IMR-90 (cell line): ENCODE results near the gene CUBN. TPM values are rescaled to one million over a fixed set of nuclear protein-coding genes. Genes with fewer than 3 reads are reported as not detected.

ENCODE experiments used
- ATAC-seq: fragments of 200-7000 bp; cut with Tn5 transposase; 2 replicates; pipeline ENCODE4 v1.9.1; 2020; ENCODE audit warnings: low read depth, mild to moderate bottlenecking, moderate library complexity
- BruUV-seq: library from RNA; stranded (reverse); fragments of 400-500 nt; replicated peaks from 2 replicates; lab custom pipeline; 2021; lab: Mats Ljungman, UMichigan
- CTCF ChIA-PET: fragments of 300-600 bp; formaldehyde crosslinking; extraction: SDS; loops from one replicate; lab custom pipeline; 2021; ENCODE audit warnings: antibody characterized with exemption; lab: Yijun Ruan, JAX
- POLR2A ChIA-PET: fragments of 300-600 bp; sonication (Branson Sonifier 250); formaldehyde crosslinking; loops from one replicate; lab custom pipeline; 2022; ENCODE audit warnings: antibody characterized with exemption; ENCODE audit not compliant: unreplicated experiment; lab: Charles Lee
- DNase-seq: peaks from one replicate; pipeline ENCODE4 v3.0.0; 2013
- H2AFZ ChIP-seq: replicated peaks from 2 replicates; pipeline ENCODE3; 2013; ENCODE audit warnings: low read length, mild to moderate bottlenecking; ENCODE audit not compliant: poor library complexity
- H2AK5ac ChIP-seq: 2 replicates; pipeline ENCODE4 v1.6.1; 2013; ENCODE audit warnings: low read depth, low read length, inconsistent platforms
- H2AK9ac ChIP-seq: replicated peaks from 2 replicates; pipeline ENCODE3; 2013; ENCODE audit warnings: mild to moderate bottlenecking, low read depth, low read length, moderate library complexity; ENCODE audit not compliant: poor library complexity
- H2BK120ac ChIP-seq: 2 replicates; pipeline ENCODE4 v1.6.1; 2013; ENCODE audit warnings: low read depth, low read length, inconsistent platforms
- H2BK15ac ChIP-seq: 3 replicates; pipeline ENCODE4 v1.6.1; 2013; ENCODE audit warnings: low read depth, low read length, inconsistent platforms
- H2BK20ac ChIP-seq: 2 replicates; pipeline ENCODE4 v1.6.1; 2013; ENCODE audit warnings: low read depth, mild to moderate bottlenecking, inconsistent platforms, low read length, moderate library complexity
- H2BK5ac ChIP-seq: 2 replicates; pipeline ENCODE4 v1.6.1; 2013; ENCODE audit warnings: mild to moderate bottlenecking, low read depth, low read length, inconsistent platforms; ENCODE audit not compliant: poor library complexity, severe bottlenecking
- H3K14ac ChIP-seq: replicated peaks from 2 replicates; pipeline ENCODE4 v1.6.1; 2013; ENCODE audit warnings: low read depth, low read length, inconsistent platforms
- H3K18ac ChIP-seq: 2 replicates; pipeline ENCODE4 v1.6.1; 2013; ENCODE audit warnings: low read depth, low read length, control low read depth
- H3K23ac ChIP-seq: 2 replicates; pipeline ENCODE4 v1.6.1; 2013; ENCODE audit warnings: low read depth, low read length, inconsistent platforms
- H3K27ac ChIP-seq: 2 replicates; pipeline ENCODE4 v1.5.1; 2013; ENCODE audit warnings: mild to moderate bottlenecking, control low read depth, low read length; ENCODE audit not compliant: insufficient read depth
- H3K27me3 ChIP-seq: 2 replicates; pipeline ENCODE4 v1.6.1; 2013; ENCODE audit warnings: low read length; ENCODE audit not compliant: control insufficient read depth, insufficient read depth
- H3K36me3 ChIP-seq: 2 replicates; pipeline ENCODE4 v1.6.1; 2013; ENCODE audit warnings: low read length, mixed read lengths; ENCODE audit not compliant: control insufficient read depth, insufficient read depth
- H3K4ac ChIP-seq: 2 replicates; pipeline ENCODE4 v1.6.1; 2013; ENCODE audit warnings: low read depth, low read length, inconsistent platforms
- H3K4me1 ChIP-seq: 2 replicates; pipeline ENCODE4 v1.6.1; 2013; ENCODE audit warnings: low read length, mixed read lengths; ENCODE audit not compliant: control insufficient read depth, insufficient read depth
- H3K4me2 ChIP-seq: 2 replicates; pipeline ENCODE4 v1.6.1; 2013; ENCODE audit warnings: low read depth, mild to moderate bottlenecking, control low read depth, low read length, moderate library complexity
- H3K4me3 ChIP-seq: 2 replicates; pipeline ENCODE4 v1.5.1; 2013; ENCODE audit warnings: low read depth, mild to moderate bottlenecking, control low read depth, low read length, moderate library complexity; ENCODE audit not compliant: insufficient read depth
- H3K56ac ChIP-seq: 2 replicates; pipeline ENCODE4 v1.6.1; 2013; ENCODE audit warnings: low read length, inconsistent platforms; ENCODE audit not compliant: insufficient read depth; ENCODE audit errors: extremely low read depth
- H3K79me1 ChIP-seq, 2 experiments: 2 replicates each; pipeline ENCODE4 v1.6.1; 2013; ENCODE audit warnings: low read length in 2 of 2, inconsistent platforms in 1 of 2, low read depth in 1 of 2
- H3K9ac ChIP-seq: 2 replicates; pipeline ENCODE4 v1.6.1; 2013; ENCODE audit warnings: low read depth, low read length, control low read depth
- H3K9me1 ChIP-seq: 2 replicates; pipeline ENCODE4 v1.6.1; 2013; ENCODE audit warnings: low read length, inconsistent platforms; ENCODE audit not compliant: insufficient read depth
- H3K9me3 ChIP-seq: 2 replicates; pipeline ENCODE4 v1.6.1; 2013; ENCODE audit warnings: low read length; ENCODE audit not compliant: control insufficient read depth, insufficient read depth
- H4K20me1 ChIP-seq: 2 replicates; pipeline ENCODE4 v1.6.1; 2013; ENCODE audit warnings: low read length, inconsistent platforms; ENCODE audit not compliant: insufficient read depth
- H4K5ac ChIP-seq: 2 replicates; pipeline ENCODE4 v1.6.1; 2013; ENCODE audit warnings: mild to moderate bottlenecking, low read depth, low read length, control low read depth
- H4K8ac ChIP-seq, 2 experiments: 2 replicates each; pipeline ENCODE4 v1.6.1; 2013; ENCODE audit warnings: low read depth in 2 of 2, low read length in 2 of 2, control low read depth in 1 of 2, inconsistent platforms in 1 of 2
- H4K91ac ChIP-seq: 2 replicates; pipeline ENCODE4 v1.6.1; 2013; ENCODE audit warnings: low read depth, low read length, inconsistent platforms; ENCODE audit not compliant: insufficient read depth
- BHLHE40 ChIP-seq: fragments of 150-350 bp; IDR thresholded peaks from 2 replicates; pipeline ENCODE4 v1.6.1; 2016; ENCODE audit warnings: mild to moderate bottlenecking, low read depth, low read length
- CEBPB ChIP-seq: IDR thresholded peaks from 2 replicates; pipeline ENCODE4 v1.6.1; 2012; ENCODE audit warnings: low read depth, low read length, improper control_type of control experiment
- CHD1 ChIP-seq: IDR thresholded peaks from 2 replicates; pipeline ENCODE4 v1.6.1; 2012; ENCODE audit warnings: low read depth, low read length, improper control_type of control experiment
- FOS ChIP-seq: fragments of 150-350 bp; IDR thresholded peaks from 2 replicates; pipeline ENCODE4 v1.6.1; 2016; ENCODE audit warnings: low read depth, low read length
- MAFK ChIP-seq: IDR thresholded peaks from 2 replicates; pipeline ENCODE4 v1.6.1; 2012; ENCODE audit warnings: low read depth, low read length, improper control_type of control experiment
- MAZ ChIP-seq: IDR thresholded peaks from 2 replicates; pipeline ENCODE4 v1.6.1; 2012; ENCODE audit warnings: low read depth, mild to moderate bottlenecking, low read length, improper control_type of control experiment, moderate library complexity, borderline replicate concordance
- MXI1 ChIP-seq: IDR thresholded peaks from 2 replicates; pipeline ENCODE4 v1.6.1; 2012; ENCODE audit warnings: low read depth, mild to moderate bottlenecking, low read length, moderate library complexity, borderline replicate concordance
- NFE2L2 ChIP-seq: fragments of 150-350 bp; IDR thresholded peaks from 2 replicates; pipeline ENCODE4 v1.6.1; 2016; ENCODE audit warnings: low read depth, mild to moderate bottlenecking, low read length
- POLR2A ChIP-seq: IDR thresholded peaks from 2 replicates; pipeline ENCODE4 v1.6.1; 2012; ENCODE audit warnings: mild to moderate bottlenecking, low read depth, low read length
- RAD21 ChIP-seq: IDR thresholded peaks from 2 replicates; pipeline ENCODE4 v1.6.1; 2012; ENCODE audit warnings: low read length, improper control_type of control experiment
- RCOR1 ChIP-seq: IDR thresholded peaks from 2 replicates; pipeline ENCODE4 v1.6.1; 2012; ENCODE audit warnings: mild to moderate bottlenecking, low read length, improper control_type of control experiment; ENCODE audit not compliant: insufficient replicate concordance
- RFX5 ChIP-seq: IDR thresholded peaks from 2 replicates; pipeline ENCODE4 v1.8.0; 2012; ENCODE audit warnings: low read depth, mild to moderate bottlenecking, low read length, moderate library complexity
- SMC3 ChIP-seq: fragments of 150-350 bp; IDR thresholded peaks from 2 replicates; pipeline ENCODE4 v1.6.1; 2016; ENCODE audit warnings: low read depth, mild to moderate bottlenecking, antibody characterized with exemption, low read length, moderate library complexity
- USF2 ChIP-seq: fragments of 150-350 bp; IDR thresholded peaks from 2 replicates; pipeline ENCODE4 v1.6.1; 2017; ENCODE audit warnings: mild to moderate bottlenecking, antibody characterized with exemption, low read length, low read depth
- WGBS, 2 experiments: methylation state at CpG; one replicate each; pipeline versions ENCODE4 v1.1.5 to v1.1.7; 2013; ENCODE audit warnings: missing lambda C conversion rate in 2 of 2; ENCODE audit not compliant: insufficient read length in 1 of 2; ENCODE audit errors: extremely low coverage in 2 of 2; 5-methylcytosine and 5-hydroxymethylcytosine counted together
- dilution Hi-C: fragments of 300-500 bp; cut with HindIII; formaldehyde crosslinking; loops from one replicate; pipeline ENCODE4 v1.14.3; 2018; ENCODE audit warnings: low sequenced_read_pairs; ENCODE audit not compliant: unreplicated experiment
- in situ Hi-C: fragments of 300-500 bp; cut with MboI; formaldehyde crosslinking; loops from 3 replicates; pipeline ENCODE4 v1.14.3; 2019; ENCODE audit warnings: low sequenced_read_pairs, inconsistent platforms, mixed read lengths
- intact Hi-C: fragments of 100-400 bp; cut with micrococcal nuclease; formaldehyde crosslinking; loops from 2 replicates; pipeline ENCODE4 v1.10.0; 2022
- polyA plus RNA-seq, 3 experiments: library from polyadenylated mRNA; depleted of rRNA; stranded (reverse); fragments of >200 nt; gene quantifications; 2 replicates each; pipeline ENCODE4 v1.2.3, GENCODE V29; 2012; ENCODE audit warnings: low replicate concordance in 1 of 3
- total RNA-seq: library from RNA; depleted of rRNA; stranded (reverse); fragments of >200 nt; gene quantifications from 2 replicates; pipeline ENCODE4 v1.2.3, GENCODE V29; 2012
- TF ChIP-seq, protein P1 (sequence below): fragments of 150-350 bp; IDR thresholded peaks from 2 replicates; pipeline ENCODE4 v1.6.1; 2016; ENCODE audit warnings: low read depth, mild to moderate bottlenecking, low read length, moderate library complexity, borderline replicate concordance
- TF ChIP-seq, protein P2 (sequence below): conservative IDR thresholded peaks from 2 replicates; pipeline ENCODE4 v1.5.1; 2012; ENCODE audit warnings: mild to moderate bottlenecking, low read depth, low read length, improper control_type of control experiment

CUBN gene
- total and polyA plus RNA-seq, 2 of the 4 experiments (the other 2 are of a cell fraction) = 0.19 to 0.54 TPM

- Histone ChIP-seq H3K4ac (peak overlapping the region; percentile 57), H3K79me1 (no peaks in the 10 kb centered on the region), H4K20me1 (no peaks in the 10 kb centered on the region), H3K4me3 (no peak overlapping the region), H2AK9ac (no peak overlapping the region), H2BK120ac (peak overlapping the region; percentile 82), H4K8ac (peak overlapping the region; percentile 69 to 76), H4K91ac (peak overlapping the region; percentile 64; the same call in 1 of the 2 replicates), H3K9ac (no peak overlapping the region), H2BK15ac (peak overlapping the region; percentile 65; the same call in 2 of the 3 replicates), H3K14ac (peak overlapping the region; percentile 70), H3K23ac (peak overlapping the region; percentile 50; the same call in 1 of the 2 replicates), H3K9me1 (peaks cover 3% of the 10 kb centered on the region; the same call in 1 of the 2 replicates), H3K4me1 (peaks cover 16% of the 10 kb centered on the region), H3K4me2 (0 out of 2 replicates have a peak overlapping the region, but pooled peaks have one; percentile 12), H3K56ac (no peak overlapping the region), H4K5ac (peak overlapping the region; percentile 52), H2AFZ (peak overlapping the region; percentile 75), H3K18ac (peak overlapping the region; percentile 67), H3K27ac (peak overlapping the region; percentile 38; the same call in 1 of the 2 replicates), H3K9me3 (no peaks in the 10 kb centered on the region), H3K36me3 (no peaks in the 10 kb centered on the region), H2BK5ac (no peak overlapping the region), H3K27me3 (no peaks in the 10 kb centered on the region), H2BK20ac (peak overlapping the region; percentile 66), H2AK5ac (peak overlapping the region; percentile 64; the same call in 1 of the 2 replicates)
- no peak for TF ChIP-seq USF2
- no peak for TF ChIP-seq BHLHE40
- no peak for TF ChIP-seq RFX5
- TF ChIP-seq, protein P1, sequence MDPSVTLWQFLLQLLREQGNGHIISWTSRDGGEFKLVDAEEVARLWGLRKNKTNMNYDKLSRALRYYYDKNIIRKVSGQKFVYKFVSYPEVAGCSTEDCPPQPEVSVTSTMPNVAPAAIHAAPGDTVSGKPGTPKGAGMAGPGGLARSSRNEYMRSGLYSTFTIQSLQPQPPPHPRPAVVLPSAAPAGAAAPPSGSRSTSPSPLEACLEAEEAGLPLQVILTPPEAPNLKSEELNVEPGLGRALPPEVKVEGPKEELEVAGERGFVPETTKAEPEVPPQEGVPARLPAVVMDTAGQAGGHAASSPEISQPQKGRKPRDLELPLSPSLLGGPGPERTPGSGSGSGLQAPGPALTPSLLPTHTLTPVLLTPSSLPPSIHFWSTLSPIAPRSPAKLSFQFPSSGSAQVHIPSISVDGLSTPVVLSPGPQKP = no peak
- TF ChIP-seq MXI1 = no peak
- TF ChIP-seq MAZ = no peak
- TF ChIP-seq CHD1 = no peak
- TF ChIP-seq, protein P2, sequence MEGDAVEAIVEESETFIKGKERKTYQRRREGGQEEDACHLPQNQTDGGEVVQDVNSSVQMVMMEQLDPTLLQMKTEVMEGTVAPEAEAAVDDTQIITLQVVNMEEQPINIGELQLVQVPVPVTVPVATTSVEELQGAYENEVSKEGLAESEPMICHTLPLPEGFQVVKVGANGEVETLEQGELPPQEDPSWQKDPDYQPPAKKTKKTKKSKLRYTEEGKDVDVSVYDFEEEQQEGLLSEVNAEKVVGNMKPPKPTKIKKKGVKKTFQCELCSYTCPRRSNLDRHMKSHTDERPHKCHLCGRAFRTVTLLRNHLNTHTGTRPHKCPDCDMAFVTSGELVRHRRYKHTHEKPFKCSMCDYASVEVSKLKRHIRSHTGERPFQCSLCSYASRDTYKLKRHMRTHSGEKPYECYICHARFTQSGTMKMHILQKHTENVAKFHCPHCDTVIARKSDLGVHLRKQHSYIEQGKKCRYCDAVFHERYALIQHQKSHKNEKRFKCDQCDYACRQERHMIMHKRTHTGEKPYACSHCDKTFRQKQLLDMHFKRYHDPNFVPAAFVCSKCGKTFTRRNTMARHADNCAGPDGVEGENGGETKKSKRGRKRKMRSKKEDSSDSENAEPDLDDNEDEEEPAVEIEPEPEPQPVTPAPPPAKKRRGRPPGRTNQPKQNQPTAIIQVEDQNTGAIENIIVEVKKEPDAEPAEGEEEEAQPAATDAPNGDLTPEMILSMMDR = no peak
- TF ChIP-seq FOS = no peak
- no peak for TF ChIP-seq RCOR1
- TF ChIP-seq SMC3 = no peak
- TF ChIP-seq RAD21 = no peak
- TF ChIP-seq NFE2L2 = no peak
- no peak for TF ChIP-seq CEBPB
- TF ChIP-seq MAFK = no peak
- no peak for TF ChIP-seq POLR2A
- DNase-seq = no peak
- ATAC-seq = no peak
- CTCF ChIA-PET = no interaction called here
- dilution Hi-C loops (no loop called here), in situ Hi-C loops (no loop called here), intact Hi-C loops (no loop called here)
- BruUV-seq = no TSS peak
- POLR2A ChIA-PET = interaction anchor here (0.6 kb wide), 1 partner anchor 89 kb away, joined by 3 read pairs; no protein-coding TSS in a partner anchor
- WGBS, 2 experiments = no CpG with 5 or more reads among the region's 5 CpGs
These were observed 177.5 kb downstream of the CUBN start for GRCh38 chr10:16952080-16952479.
